ENCODE data around the gene CFAP65. TPM values are rescaled to one million over a fixed set of nuclear protein-coding genes. Genes with fewer than 3 reads are reported as not detected.
A peak's percentile ranks its signal among the peaks of the same experiment; 100 is the strongest.

The CFAP65 gene
- total RNA-seq, 4 donors from 2014 or later: 1.5 to 3.6 TPM; not detected in 2

GRCh38 chr2:218960309-218961165 lies 80.8 kb downstream of the CFAP65 start:
- H3K9me3 ChIP-seq: no peaks in the 10 kb centered on the region
- peaks cover 0 to 45% of the 10 kb centered on the region in 2 donors for H3K27me3 ChIP-seq
- H3K27ac ChIP-seq: no peak overlapping the region
- TF ChIP-seq POLR2A (IDR thresholded peaks at IDR 0.05) (no peak), CTCF (IDR thresholded peaks at IDR 0.05) (no peak)
- peak overlapping the region in 2 of 4 donors; percentile 49 to 55 for H3K4me3 ChIP-seq
- no peak for DNase-seq
- peaks cover 0 to 23% (median 7%) of the 10 kb centered on the region in 4 donors for H3K4me1 ChIP-seq
- no peaks in the 10 kb centered on the region for H3K36me3 ChIP-seq

GRCh38 chr2:218959761-218960308 lies 81.5 kb downstream of the CFAP65 start:
- H3K27me3 ChIP-seq: peaks cover 0 to 45% of the 10 kb centered on the region in 2 donors
- peaks cover 0 to 23% (median 7%) of the 10 kb centered on the region in 4 donors for H3K4me1 ChIP-seq
- H3K4me3 ChIP-seq: peak overlapping the region; percentile 26 to 55 (median 48)
- H3K27ac ChIP-seq: no peak overlapping the region
- H3K36me3 ChIP-seq: no peaks in the 10 kb centered on the region
- no peak for TF ChIP-seq CTCF (IDR thresholded peaks at IDR 0.05)
- H3K9me3 ChIP-seq: no peaks in the 10 kb centered on the region
- no peak for DNase-seq

GRCh38 chr2:218959141-218959731 lies 82.1 kb downstream of the CFAP65 start, which contains the start of gene CDK5R2:
Gene CDK5R2 (plus strand): TSS chr2:218959666. CDS start chr2:218959821, 155 bp downstream.
- H3K4me1 ChIP-seq: peaks cover 0 to 23% (median 7%) of the 10 kb centered on the region in 4 donors
- peaks cover 0 to 45% of the 10 kb centered on the region in 2 donors for H3K27me3 ChIP-seq
- peak; percentile 71 to 87 (median 74) for DNase-seq
- H3K9me3 ChIP-seq: no peaks in the 10 kb centered on the region
- peak within 1 kb of the TSS; percentile 26 to 55 (median 48) for H3K4me3 ChIP-seq
- TF ChIP-seq POLR2A (IDR thresholded peaks at IDR 0.05) (no peak), CTCF (IDR thresholded peaks at IDR 0.05) (no peak)
- H3K36me3 ChIP-seq: no peaks in the 10 kb centered on the region
- no peak within 1 kb of the TSS for H3K27ac ChIP-seq

GRCh38 chr2:218958276-218958675 lies 83.0 kb downstream of the CFAP65 start:
- no peak for DNase-seq
- Histone ChIP-seq H3K36me3 (no peaks in the 10 kb centered on the region), H3K27me3 (peaks cover 0 to 41% of the 10 kb centered on the region in 2 donors), H3K27ac (no peak overlapping the region), H3K9me3 (no peaks in the 10 kb centered on the region), H3K4me3 (no peak overlapping the region), H3K4me1 (peaks cover 0 to 23% (median 7%) of the 10 kb centered on the region in 4 donors)
- TF ChIP-seq CTCF (IDR thresholded peaks at IDR 0.05) (no peak), POLR2A (IDR thresholded peaks at IDR 0.05) (no peak)

GRCh38 chr2:218957671-218958070 lies 83.6 kb downstream of the CFAP65 start:
- H3K4me3 ChIP-seq: no peak overlapping the region
- TF ChIP-seq CTCF (IDR thresholded peaks at IDR 0.05): no peak
- TF ChIP-seq POLR2A (IDR thresholded peaks at IDR 0.05): no peak
- no peak for DNase-seq
- no peaks in the 10 kb centered on the region for H3K36me3 ChIP-seq
- H3K27me3 ChIP-seq: peaks cover 0 to 35% of the 10 kb centered on the region in 2 donors
- H3K27ac ChIP-seq: no peak overlapping the region
- H3K9me3 ChIP-seq: no peaks in the 10 kb centered on the region
- peaks cover 0 to 23% (median 7%) of the 10 kb centered on the region in 4 donors for H3K4me1 ChIP-seq
